ENCODE results near the gene NARF. TPM values are rescaled to one million over a fixed set of nuclear protein-coding genes. Genes with fewer than 3 reads are reported as not detected.

NARF gene
- total and polyA plus RNA-seq, 2 of the 8 experiments (the other 6 are each of a cell fraction or from before 2014, with no cell fraction given), result 97.4 to 131 TPM

DNA sequence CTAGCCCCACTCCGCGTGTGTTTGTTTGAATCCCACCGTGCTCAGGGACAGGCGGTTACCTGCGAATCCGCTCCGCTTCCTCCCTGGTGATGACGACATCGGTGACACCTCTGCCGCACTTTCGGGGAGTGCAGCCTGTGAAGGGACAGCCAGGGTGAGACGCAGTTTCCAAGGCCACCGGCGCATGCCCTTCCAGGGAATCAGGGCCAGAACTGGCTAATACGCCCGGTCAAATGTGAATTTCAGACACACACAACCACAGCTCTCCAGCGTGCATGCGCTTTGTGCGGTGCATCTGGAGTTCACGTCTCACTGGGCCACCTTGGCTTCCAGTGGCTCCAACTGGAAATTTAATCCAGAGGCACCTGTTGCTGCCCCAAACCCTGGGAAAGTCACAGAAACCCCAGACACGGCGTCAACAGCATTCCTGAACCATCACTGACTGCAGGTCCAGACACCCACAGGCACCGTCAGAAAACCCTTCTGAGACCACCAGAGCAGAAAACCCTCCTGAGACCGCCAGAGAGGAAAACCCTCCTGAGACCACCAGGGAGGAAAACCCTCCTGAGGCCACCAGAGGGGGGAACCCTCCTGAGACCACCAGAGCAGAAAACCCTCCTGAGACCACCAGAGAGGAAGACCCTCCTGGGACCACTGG lies 47.0 kb upstream of the NARF start:
- no peak overlapping the region for H3K56ac ChIP-seq (replicated peaks; ENCODE audit: insufficient read length, low read depth, low read length)
- ChIA-PET CTCF (ENCODE audit: partially characterized antibody) (interaction anchor here (0.5 to 1.1 kb wide), 4 partner anchors 42 to 471 kb away, joined by 3 to 4 read pairs (median 3); no protein-coding TSS in a partner anchor), POLR2A (ENCODE audit: partially characterized antibody) (interaction anchor here (0.6 to 1.5 kb wide), 3 partner anchors 15 to 30 kb away, joined by 4 read pairs; no protein-coding TSS in a partner anchor)
- TF ChIP-seq BCL11A (IDR thresholded peaks at IDR 0.05; ENCODE audit: low read depth in 2 of 2, low read length in 2 of 2), result no peak
- no peak for TF ChIP-seq POLR2AphosphoS5 (IDR thresholded peaks at IDR 0.05; ENCODE audit: low read depth, low read length)
- no peak for TF ChIP-seq BACH1 (IDR thresholded peaks at IDR 0.05; ENCODE audit: low read length)
- TF ChIP-seq JUND (IDR thresholded peaks at IDR 0.05; ENCODE audit: low read length), result no peak
- no peak for TF ChIP-seq GABPA (IDR thresholded peaks at IDR 0.05; ENCODE audit: borderline replicate concordance, insufficient read depth, low read length)
- TF ChIP-seq RXRA (IDR thresholded peaks at IDR 0.05; ENCODE audit: insufficient read depth, low read depth, low read length), result no peak

More for the DNA sequence above, 47.0 kb upstream of the NARF start:
- Histone ChIP-seq H3K9me3 (ENCODE audit: insufficient read depth in 2 of 2, low read depth in 1 of 2, low read length in 1 of 2) (no peaks in the 10 kb centered on the region), H2AK5ac (ENCODE audit: low read depth, low read length) (0 out of 2 replicates have a peak overlapping the region, but pooled peaks have one; percentile 75), H3K79me2 (ENCODE audit: control insufficient read depth in 1 of 2, insufficient read depth in 2 of 2, low read length in 2 of 2) (no peaks in the 10 kb centered on the region), H3K4ac (replicated peaks; ENCODE audit: insufficient read length, low read depth, low read length) (no peak overlapping the region), H4K8ac (ENCODE audit: extremely low read depth, insufficient read depth, low read length) (no peak overlapping the region), H3K79me1 (ENCODE audit: low read depth, low read length) (peaks cover 2% of the 10 kb centered on the region; the same call in 1 of the 2 replicates), H2AFZ (ENCODE audit: low read length) (no peak overlapping the region), H3K36me3 (ENCODE audit: control insufficient read depth in 2 of 4, insufficient read depth in 4 of 4, low read length in 3 of 4) (no peaks in the 10 kb centered on the region), H3K4me1 (replicated peaks in 1 of 4; ENCODE audit: control insufficient read depth in 3 of 4, insufficient read depth in 4 of 4, low read length in 3 of 4) (peaks cover 0 to 2% (median 0%) of the 10 kb centered on the region in 4 experiments; a peak in 1 of 7 replicates), H3K4me3 (ENCODE audit: extremely low read depth in 1 of 4, insufficient read depth in 2 of 4, low read depth in 3 of 4, low read length in 4 of 4) (no peak overlapping the region), H3K23me2 (ENCODE audit: low read depth, low read length) (no peaks in the 10 kb centered on the region), H2BK20ac (ENCODE audit: low read length) (no peak overlapping the region), H3K27ac (ENCODE audit: low read depth, low read length) (no peak overlapping the region), H2BK15ac (ENCODE audit: low read length) (no peak overlapping the region), H3K18ac (ENCODE audit: extremely low read depth, low read length) (no peak overlapping the region), H2BK12ac (ENCODE audit: low read depth, low read length) (no peak overlapping the region), H3K4me2 (ENCODE audit: insufficient read depth in 1 of 2, low read depth in 2 of 2, low read length in 2 of 2) (no peak overlapping the region), H2BK5ac (ENCODE audit: low read depth, low read length) (no peak overlapping the region), H3K27me3 (replicated peaks in 1 of 4; ENCODE audit: control insufficient read depth in 3 of 4, extremely low read depth in 1 of 4, insufficient read depth in 3 of 4, low read length in 3 of 4) (no peaks in the 10 kb centered on the region), H2BK120ac (replicated peaks; ENCODE audit: low read depth, low read length) (no peak overlapping the region), H4K20me1 (replicated peaks in 1 of 2; ENCODE audit: control insufficient read depth in 1 of 2, insufficient read depth in 2 of 2, low read length in 2 of 2) (peaks cover 6 to 9% of the 10 kb centered on the region in 2 experiments), H3K9ac (replicated peaks in 1 of 4; ENCODE audit: extremely low read depth in 1 of 4, low read depth in 3 of 4, low read length in 3 of 4) (no peak overlapping the region), H4K91ac (replicated peaks; ENCODE audit: insufficient read length, low read length) (no peak overlapping the region), H3K23ac (ENCODE audit: insufficient read length) (no peak overlapping the region), H3K14ac (ENCODE audit: insufficient read length) (no peak overlapping the region), H4K5ac (ENCODE audit: insufficient read length, low read depth, low read length) (no peak overlapping the region)
- DNase-seq (ENCODE audit: low read depth in 1 of 2, low spot score in 2 of 2) (no peak), FAIRE-seq (no peak)
- 93% methylated on average over 22 of the region's 24 CpGs; no CpG with 5 or more reads in 1 of the 2 experiments for WGBS, 2 experiments (ENCODE audit: extremely low coverage in 1 of 2, insufficient coverage in 1 of 2, insufficient read length in 1 of 2, insufficient replicate concordance in 2 of 2, low coverage in 1 of 2, low lambda C conversion rate in 2 of 2, missing lambda C conversion rate in 1 of 2)
